WTC11 (cell line): ENCODE data around the gene NOX1. TPM values are rescaled to one million over a fixed set of nuclear protein-coding genes. Genes with fewer than 3 reads are reported as not detected.

ENCODE experiments used
- ATAC-seq: fragments of 200-7000 bp; cut with Tn5 transposase; 2 replicates; pipeline ENCODE4 v1.10.0; 2021; ENCODE audit warnings: mild to moderate bottlenecking, moderate library complexity
- CTCF ChIA-PET: fragments of 300-600 bp; sonication (Branson Sonifier 250); formaldehyde crosslinking; loops from one replicate; lab custom pipeline; 2021; ENCODE audit warnings: antibody characterized with exemption; lab: Charles Lee
- POLR2A ChIA-PET: fragments of 350-600 bp; sonication (Branson Sonifier 250); formaldehyde crosslinking; loops from one replicate; lab custom pipeline; 2021; ENCODE audit warnings: antibody characterized with exemption; lab: Charles Lee
- DNase-seq: peaks from one replicate; pipeline ENCODE4 v3.0.0; 2021; ENCODE audit warnings: low spot score
- H3K27ac Mint-ChIP-seq: 2 replicates; pipeline ENCODE4 v1.8.0; 2021; ENCODE audit warnings: mixed read lengths
- H3K27me3 Mint-ChIP-seq: 2 replicates; pipeline ENCODE4 v1.8.0; 2021; ENCODE audit warnings: low read depth, mild to moderate bottlenecking, moderate library complexity, mixed read lengths
- H3K36me3 Mint-ChIP-seq: 2 replicates; pipeline ENCODE4 v1.8.0; 2021; ENCODE audit warnings: mixed read lengths
- H3K4me1 Mint-ChIP-seq: 2 replicates; pipeline ENCODE4 v1.8.0; 2022; ENCODE audit warnings: mixed read lengths
- H3K4me3 Mint-ChIP-seq: 2 replicates; pipeline ENCODE4 v1.8.0; 2021; ENCODE audit warnings: mild to moderate bottlenecking, moderate library complexity, mixed read lengths
- H3K9me3 Mint-ChIP-seq: 2 replicates; pipeline ENCODE4 v1.8.0; 2021; ENCODE audit warnings: mixed read lengths
- ATF1 ChIP-seq: sonication (generic); formaldehyde crosslinking; IDR thresholded peaks from 2 replicates; pipeline ENCODE4 v1.8.1; 2023; ENCODE audit warnings: mild to moderate bottlenecking, moderate library complexity, missing genetic modification reagents
- CDX4 ChIP-seq: fragments of 250-450 bp; sonication (Bioruptor Pico); IDR thresholded peaks from 2 replicates; pipeline ENCODE4 v1.9.0; 2021; ENCODE audit warnings: moderate library complexity, mild to moderate bottlenecking, inconsistent platforms, borderline replicate concordance
- ESRRA ChIP-seq: sonication (generic); formaldehyde crosslinking; IDR thresholded peaks from 2 replicates; pipeline ENCODE4 v1.8.1; 2022; ENCODE audit warnings: mild to moderate bottlenecking, missing genetic modification reagents, borderline replicate concordance
- ETV6 ChIP-seq: sonication (generic); formaldehyde crosslinking; IDR thresholded peaks from 2 replicates; pipeline ENCODE4 v1.8.1; 2022; ENCODE audit warnings: mild to moderate bottlenecking, missing genetic modification reagents
- FOXJ3 ChIP-seq: sonication (generic); formaldehyde crosslinking; IDR thresholded peaks from 2 replicates; pipeline ENCODE4 v1.9.0; 2021; ENCODE audit warnings: missing genetic modification reagents, mild to moderate bottlenecking, borderline replicate concordance
- KAT7 ChIP-seq: sonication (generic); formaldehyde crosslinking; IDR thresholded peaks from 2 replicates; pipeline ENCODE4 v1.8.1; 2023; ENCODE audit warnings: missing genetic modification reagents, mild to moderate bottlenecking, borderline replicate concordance
- NR3C1 ChIP-seq: sonication (generic); formaldehyde crosslinking; conservative IDR thresholded peaks from 2 replicates; pipeline ENCODE4 v1.8.1; 2023; ENCODE audit warnings: low read depth, mild to moderate bottlenecking, missing genetic modification reagents
- PRDM15 ChIP-seq: sonication (generic); formaldehyde crosslinking; IDR thresholded peaks from 2 replicates; pipeline ENCODE4 v1.8.0; 2022; ENCODE audit warnings: missing genetic modification reagents
- PREB ChIP-seq: sonication (generic); formaldehyde crosslinking; IDR thresholded peaks from 2 replicates; pipeline ENCODE4 v1.8.1; 2022; ENCODE audit warnings: mild to moderate bottlenecking, missing genetic modification reagents, moderate library complexity, borderline replicate concordance
- SP1 ChIP-seq: sonication (generic); formaldehyde crosslinking; conservative IDR thresholded peaks from 2 replicates; pipeline ENCODE4 v1.8.1; 2022; ENCODE audit warnings: missing genetic modification reagents
- TEAD4 ChIP-seq: sonication (generic); formaldehyde crosslinking; IDR thresholded peaks from 2 replicates; pipeline ENCODE4 v1.8.0; 2022; ENCODE audit warnings: mild to moderate bottlenecking, missing genetic modification reagents
- ZMAT4 ChIP-seq: fragments of 250-450 bp; sonication (Bioruptor Pico); IDR thresholded peaks from 2 replicates; pipeline ENCODE4 v1.9.0; 2021; ENCODE audit warnings: mild to moderate bottlenecking
- ZNF138 ChIP-seq: sonication (generic); formaldehyde crosslinking; conservative IDR thresholded peaks from 2 replicates; pipeline ENCODE4 v1.8.1; 2022; ENCODE audit warnings: mild to moderate bottlenecking, moderate library complexity, missing genetic modification reagents
- ZNF232 ChIP-seq: sonication (generic); formaldehyde crosslinking; IDR thresholded peaks from 2 replicates; pipeline ENCODE4 v1.8.0; 2022; ENCODE audit warnings: mild to moderate bottlenecking, missing genetic modification reagents
- ZNF281 ChIP-seq: sonication (generic); formaldehyde crosslinking; IDR thresholded peaks from 2 replicates; pipeline ENCODE4 v1.8.0; 2023; ENCODE audit warnings: mild to moderate bottlenecking, missing genetic modification reagents
- ZNF423 ChIP-seq: fragments of 250-450 bp; sonication (Bioruptor Pico); IDR thresholded peaks from 2 replicates; pipeline ENCODE4 v2.1.2; 2022; ENCODE audit warnings: mild to moderate bottlenecking, moderate library complexity
- ZNF512 ChIP-seq: sonication (generic); formaldehyde crosslinking; IDR thresholded peaks from 2 replicates; pipeline ENCODE4 v1.8.1; 2022; ENCODE audit warnings: missing genetic modification reagents, borderline replicate concordance
- total RNA-seq: library from RNA; stranded (reverse); gene quantifications from 3 replicates; pipeline ENCODE4 v1.2.3, GENCODE V29; 2021

NOX1 gene
- total RNA-seq, 1 experiment from 2014 or later = not detected

- H3K4me1 Mint-ChIP-seq = peaks cover 13% of the 10 kb centered on the region
- TF ChIP-seq CDX4 = no peak
- TF ChIP-seq ATF1 (CRISPR knock-in tag) = no peak
- ChIA-PET CTCF (no interaction called here), POLR2A (no interaction called here)
- ATAC-seq (no peak), DNase-seq (no peak)
- no peaks in the 10 kb centered on the region for H3K36me3 Mint-ChIP-seq
- no peaks in the 10 kb centered on the region for H3K27me3 Mint-ChIP-seq
- no peak overlapping the region for H3K27ac Mint-ChIP-seq
- no peaks in the 10 kb centered on the region for H3K9me3 Mint-ChIP-seq
- no peak overlapping the region for H3K4me3 Mint-ChIP-seq
Measured at GRCh38 chrX:100911731-100912130, 37.6 kb upstream of the NOX1 start.

- POLR2A ChIA-PET = no interaction called here
- H3K36me3 Mint-ChIP-seq = peaks cover 3% of the 10 kb centered on the region; the same call in 1 of the 2 replicates
- H3K27ac Mint-ChIP-seq = no peak overlapping the region
- no peak for ATAC-seq
- peaks cover 13% of the 10 kb centered on the region for H3K9me3 Mint-ChIP-seq
- H3K4me1 Mint-ChIP-seq = peaks cover 2% of the 10 kb centered on the region
- CTCF ChIA-PET = no interaction called here
- no peak for TF ChIP-seq TEAD4 (CRISPR knock-in tag)
- no peak for TF ChIP-seq NR3C1 (CRISPR knock-in tag)
- TF ChIP-seq ETV6 (CRISPR knock-in tag) = no peak
- no peak for TF ChIP-seq FOXJ3 (CRISPR knock-in tag)
- no peak for TF ChIP-seq ZNF512 (CRISPR knock-in tag)
- TF ChIP-seq ZNF281 (CRISPR knock-in tag) = no peak
- TF ChIP-seq PREB (CRISPR knock-in tag) = no peak
- no peak for TF ChIP-seq ZNF232 (CRISPR knock-in tag)
- TF ChIP-seq ZMAT4 (CRISPR knock-in tag) = no peak
- TF ChIP-seq ZNF138 = no peak
- no peak for TF ChIP-seq PRDM15 (CRISPR knock-in tag)
- TF ChIP-seq ZNF423 = no peak
- no peak for TF ChIP-seq ESRRA (CRISPR knock-in tag)
- no peak for TF ChIP-seq KAT7 (CRISPR knock-in tag)
- no peak for TF ChIP-seq SP1 (CRISPR knock-in tag)
- no peak overlapping the region for H3K4me3 Mint-ChIP-seq
- H3K27me3 Mint-ChIP-seq = no peaks in the 10 kb centered on the region; the same call in 1 of the 2 replicates
- no peak for DNase-seq
Measured at GRCh38 chrX:100905620-100906019, 31.5 kb upstream of the NOX1 start.
